Progenitor cell of endocrine pancreas (in vitro differentiated cells): ENCODE results near the gene TSPAN2. TPM values are rescaled to one million over a fixed set of nuclear protein-coding genes. Genes with fewer than 3 reads are reported as not detected.

Experiments
- DNase-seq: peaks from one replicate; pipeline ENCODE4 v3.0.0; 2021; ENCODE audit warnings: low spot score; ENCODE audit not compliant: unreplicated experiment
- H3K27ac Mint-ChIP-seq: 2 replicates; pipeline ENCODE4 v1.8.0; 2021; ENCODE audit warnings: mild to moderate bottlenecking, moderate library complexity, mixed read lengths
- H3K27me3 Mint-ChIP-seq: 2 replicates; pipeline ENCODE4 v1.8.0; 2021; ENCODE audit warnings: mixed read lengths
- H3K36me3 Mint-ChIP-seq: 2 replicates; pipeline ENCODE4 v1.8.0; 2022; ENCODE audit warnings: mixed read lengths; ENCODE audit not compliant: insufficient read depth
- H3K4me1 Mint-ChIP-seq: 2 replicates; pipeline ENCODE4 v1.8.0; 2021; ENCODE audit warnings: low read depth, mixed read lengths
- H3K4me3 Mint-ChIP-seq: 2 replicates; pipeline ENCODE4 v1.8.0; 2021; ENCODE audit warnings: low read depth, mild to moderate bottlenecking, moderate library complexity, mixed read lengths
- H3K9me3 Mint-ChIP-seq: 2 replicates; pipeline ENCODE4 v1.8.0; 2021; ENCODE audit warnings: low read depth, mixed read lengths
- total RNA-seq: library from RNA; stranded (reverse); gene quantifications from 2 replicates; pipeline ENCODE4 v1.2.1, GENCODE V29; 2021
- TF ChIP-seq, protein P1 (sequence below): fragments of 200-600 bp; sonication (generic); IDR thresholded peaks from one replicate; pipeline ENCODE4 v1.5.0; 2021; ENCODE audit warnings: antibody characterized with exemption, mild to moderate bottlenecking; ENCODE audit not compliant: unreplicated experiment

Gene TSPAN2
- total RNA-seq, 1 donor from 2014 or later = 22.5 TPM

- no peaks in the 10 kb centered on the region for H3K4me1 Mint-ChIP-seq
- no peak for DNase-seq
- no peaks in the 10 kb centered on the region for H3K36me3 Mint-ChIP-seq
- no peak overlapping the region for H3K27ac Mint-ChIP-seq
- no peaks in the 10 kb centered on the region for H3K27me3 Mint-ChIP-seq
- H3K9me3 Mint-ChIP-seq = peaks cover 14% of the 10 kb centered on the region
- TF ChIP-seq, protein P1, sequence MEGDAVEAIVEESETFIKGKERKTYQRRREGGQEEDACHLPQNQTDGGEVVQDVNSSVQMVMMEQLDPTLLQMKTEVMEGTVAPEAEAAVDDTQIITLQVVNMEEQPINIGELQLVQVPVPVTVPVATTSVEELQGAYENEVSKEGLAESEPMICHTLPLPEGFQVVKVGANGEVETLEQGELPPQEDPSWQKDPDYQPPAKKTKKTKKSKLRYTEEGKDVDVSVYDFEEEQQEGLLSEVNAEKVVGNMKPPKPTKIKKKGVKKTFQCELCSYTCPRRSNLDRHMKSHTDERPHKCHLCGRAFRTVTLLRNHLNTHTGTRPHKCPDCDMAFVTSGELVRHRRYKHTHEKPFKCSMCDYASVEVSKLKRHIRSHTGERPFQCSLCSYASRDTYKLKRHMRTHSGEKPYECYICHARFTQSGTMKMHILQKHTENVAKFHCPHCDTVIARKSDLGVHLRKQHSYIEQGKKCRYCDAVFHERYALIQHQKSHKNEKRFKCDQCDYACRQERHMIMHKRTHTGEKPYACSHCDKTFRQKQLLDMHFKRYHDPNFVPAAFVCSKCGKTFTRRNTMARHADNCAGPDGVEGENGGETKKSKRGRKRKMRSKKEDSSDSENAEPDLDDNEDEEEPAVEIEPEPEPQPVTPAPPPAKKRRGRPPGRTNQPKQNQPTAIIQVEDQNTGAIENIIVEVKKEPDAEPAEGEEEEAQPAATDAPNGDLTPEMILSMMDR = no peak
- no peak overlapping the region for H3K4me3 Mint-ChIP-seq
Measured at GRCh38 chr1:115012006-115012405, 77.3 kb downstream of the TSPAN2 start.

DNA sequence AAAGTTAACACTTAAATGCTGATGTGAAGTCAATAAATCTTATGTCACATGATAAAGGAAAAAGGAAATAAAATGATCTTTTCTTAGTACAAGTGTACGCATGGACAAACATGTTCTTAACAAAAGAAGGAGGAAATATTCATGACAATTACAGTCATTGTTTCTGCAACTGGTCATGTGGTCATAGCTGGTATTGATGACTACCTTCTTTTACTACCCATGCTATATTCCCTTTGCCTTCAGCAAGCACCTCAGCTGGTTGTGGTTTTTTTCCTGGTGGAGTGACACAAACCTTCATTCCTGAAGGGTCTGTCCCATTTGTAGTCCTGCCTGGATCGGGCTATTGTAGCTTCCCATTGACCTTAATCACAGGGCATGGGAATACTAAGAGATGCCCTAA, 83.1 kb downstream of the TSPAN2 start:
- Mint-ChIP-seq H3K27me3 (no peaks in the 10 kb centered on the region), H3K9me3 (peaks cover 7% of the 10 kb centered on the region), H3K36me3 (no peaks in the 10 kb centered on the region), H3K4me1 (no peaks in the 10 kb centered on the region), H3K27ac (no peak overlapping the region), H3K4me3 (no peak overlapping the region)
- TF ChIP-seq, protein P1 = no peak
- DNase-seq = no peak

Other genes starting within 250 kb of the TSPAN2 start
- not detected in 2 replicates for gene SYCP1, start 234.6 kb downstream of the TSPAN2 start, total RNA-seq
- not detected in 2 replicates for gene TSHB, start 59.7 kb downstream of the TSPAN2 start, total RNA-seq
- gene NGF, start 248.7 kb upstream of the TSPAN2 start, total RNA-seq = 1.8 and 2.2 TPM in 2 replicates